IMR-90 (cell line): Measurements from ENCODE around the gene TRPM8. TPM values are rescaled to one million over a fixed set of nuclear protein-coding genes. Genes with fewer than 3 reads are reported as not detected.

Experiments
- ATAC-seq: fragments of 200-7000 bp; cut with Tn5 transposase; 2 replicates; pipeline ENCODE4 v1.9.1; 2020; ENCODE audit warnings: low read depth, mild to moderate bottlenecking, moderate library complexity
- BruUV-seq: library from RNA; stranded (reverse); fragments of 400-500 nt; replicated peaks from 2 replicates; lab custom pipeline; 2021; lab: Mats Ljungman, UMichigan
- CTCF ChIA-PET: fragments of 300-600 bp; formaldehyde crosslinking; extraction: SDS; loops from one replicate; lab custom pipeline; 2021; ENCODE audit warnings: antibody characterized with exemption; lab: Yijun Ruan, JAX
- POLR2A ChIA-PET: fragments of 300-600 bp; sonication (Branson Sonifier 250); formaldehyde crosslinking; loops from one replicate; lab custom pipeline; 2022; ENCODE audit warnings: antibody characterized with exemption; ENCODE audit not compliant: unreplicated experiment; lab: Charles Lee
- DNase-seq: peaks from one replicate; pipeline ENCODE4 v3.0.0; 2013
- H2AFZ ChIP-seq: replicated peaks from 2 replicates; pipeline ENCODE3; 2013; ENCODE audit warnings: low read length, mild to moderate bottlenecking; ENCODE audit not compliant: poor library complexity
- H2AK5ac ChIP-seq: 2 replicates; pipeline ENCODE4 v1.6.1; 2013; ENCODE audit warnings: low read depth, low read length, inconsistent platforms
- H2AK9ac ChIP-seq: replicated peaks from 2 replicates; pipeline ENCODE3; 2013; ENCODE audit warnings: mild to moderate bottlenecking, low read depth, low read length, moderate library complexity; ENCODE audit not compliant: poor library complexity
- H2BK120ac ChIP-seq: 2 replicates; pipeline ENCODE4 v1.6.1; 2013; ENCODE audit warnings: low read depth, low read length, inconsistent platforms
- H2BK15ac ChIP-seq: 3 replicates; pipeline ENCODE4 v1.6.1; 2013; ENCODE audit warnings: low read depth, low read length, inconsistent platforms
- H2BK20ac ChIP-seq: 2 replicates; pipeline ENCODE4 v1.6.1; 2013; ENCODE audit warnings: low read depth, mild to moderate bottlenecking, inconsistent platforms, low read length, moderate library complexity
- H2BK5ac ChIP-seq: 2 replicates; pipeline ENCODE4 v1.6.1; 2013; ENCODE audit warnings: mild to moderate bottlenecking, low read depth, low read length, inconsistent platforms; ENCODE audit not compliant: poor library complexity, severe bottlenecking
- H3K14ac ChIP-seq: replicated peaks from 2 replicates; pipeline ENCODE4 v1.6.1; 2013; ENCODE audit warnings: low read depth, low read length, inconsistent platforms
- H3K18ac ChIP-seq: 2 replicates; pipeline ENCODE4 v1.6.1; 2013; ENCODE audit warnings: low read depth, low read length, control low read depth
- H3K23ac ChIP-seq: 2 replicates; pipeline ENCODE4 v1.6.1; 2013; ENCODE audit warnings: low read depth, low read length, inconsistent platforms
- H3K27ac ChIP-seq: 2 replicates; pipeline ENCODE4 v1.5.1; 2013; ENCODE audit warnings: mild to moderate bottlenecking, control low read depth, low read length; ENCODE audit not compliant: insufficient read depth
- H3K27me3 ChIP-seq: 2 replicates; pipeline ENCODE4 v1.6.1; 2013; ENCODE audit warnings: low read length; ENCODE audit not compliant: control insufficient read depth, insufficient read depth
- H3K36me3 ChIP-seq: 2 replicates; pipeline ENCODE4 v1.6.1; 2013; ENCODE audit warnings: low read length, mixed read lengths; ENCODE audit not compliant: control insufficient read depth, insufficient read depth
- H3K4ac ChIP-seq: 2 replicates; pipeline ENCODE4 v1.6.1; 2013; ENCODE audit warnings: low read depth, low read length, inconsistent platforms
- H3K4me1 ChIP-seq: 2 replicates; pipeline ENCODE4 v1.6.1; 2013; ENCODE audit warnings: low read length, mixed read lengths; ENCODE audit not compliant: control insufficient read depth, insufficient read depth
- H3K4me2 ChIP-seq: 2 replicates; pipeline ENCODE4 v1.6.1; 2013; ENCODE audit warnings: low read depth, mild to moderate bottlenecking, control low read depth, low read length, moderate library complexity
- H3K4me3 ChIP-seq: 2 replicates; pipeline ENCODE4 v1.5.1; 2013; ENCODE audit warnings: low read depth, mild to moderate bottlenecking, control low read depth, low read length, moderate library complexity; ENCODE audit not compliant: insufficient read depth
- H3K56ac ChIP-seq: 2 replicates; pipeline ENCODE4 v1.6.1; 2013; ENCODE audit warnings: low read length, inconsistent platforms; ENCODE audit not compliant: insufficient read depth; ENCODE audit errors: extremely low read depth
- H3K79me1 ChIP-seq, 2 experiments: 2 replicates each; pipeline ENCODE4 v1.6.1; 2013; ENCODE audit warnings: low read length in 2 of 2, inconsistent platforms in 1 of 2, low read depth in 1 of 2
- H3K9ac ChIP-seq: 2 replicates; pipeline ENCODE4 v1.6.1; 2013; ENCODE audit warnings: low read depth, low read length, control low read depth
- H3K9me1 ChIP-seq: 2 replicates; pipeline ENCODE4 v1.6.1; 2013; ENCODE audit warnings: low read length, inconsistent platforms; ENCODE audit not compliant: insufficient read depth
- H3K9me3 ChIP-seq: 2 replicates; pipeline ENCODE4 v1.6.1; 2013; ENCODE audit warnings: low read length; ENCODE audit not compliant: control insufficient read depth, insufficient read depth
- H4K20me1 ChIP-seq: 2 replicates; pipeline ENCODE4 v1.6.1; 2013; ENCODE audit warnings: low read length, inconsistent platforms; ENCODE audit not compliant: insufficient read depth
- H4K5ac ChIP-seq: 2 replicates; pipeline ENCODE4 v1.6.1; 2013; ENCODE audit warnings: mild to moderate bottlenecking, low read depth, low read length, control low read depth
- H4K8ac ChIP-seq, 2 experiments: 2 replicates each; pipeline ENCODE4 v1.6.1; 2013; ENCODE audit warnings: low read depth in 2 of 2, low read length in 2 of 2, control low read depth in 1 of 2, inconsistent platforms in 1 of 2
- H4K91ac ChIP-seq: 2 replicates; pipeline ENCODE4 v1.6.1; 2013; ENCODE audit warnings: low read depth, low read length, inconsistent platforms; ENCODE audit not compliant: insufficient read depth
- BHLHE40 ChIP-seq: fragments of 150-350 bp; IDR thresholded peaks from 2 replicates; pipeline ENCODE4 v1.6.1; 2016; ENCODE audit warnings: mild to moderate bottlenecking, low read depth, low read length
- CHD1 ChIP-seq: IDR thresholded peaks from 2 replicates; pipeline ENCODE4 v1.6.1; 2012; ENCODE audit warnings: low read depth, low read length, improper control_type of control experiment
- CTCF ChIP-seq: conservative IDR thresholded peaks from 2 replicates; pipeline ENCODE4 v1.5.1; 2012; ENCODE audit warnings: mild to moderate bottlenecking, low read depth, low read length, improper control_type of control experiment
- POLR2A ChIP-seq: IDR thresholded peaks from 2 replicates; pipeline ENCODE4 v1.6.1; 2012; ENCODE audit warnings: mild to moderate bottlenecking, low read depth, low read length
- RFX5 ChIP-seq: IDR thresholded peaks from 2 replicates; pipeline ENCODE4 v1.8.0; 2012; ENCODE audit warnings: low read depth, mild to moderate bottlenecking, low read length, moderate library complexity
- SMC3 ChIP-seq: fragments of 150-350 bp; IDR thresholded peaks from 2 replicates; pipeline ENCODE4 v1.6.1; 2016; ENCODE audit warnings: low read depth, mild to moderate bottlenecking, antibody characterized with exemption, low read length, moderate library complexity
- USF2 ChIP-seq: fragments of 150-350 bp; IDR thresholded peaks from 2 replicates; pipeline ENCODE4 v1.6.1; 2017; ENCODE audit warnings: mild to moderate bottlenecking, antibody characterized with exemption, low read length, low read depth
- WGBS, 2 experiments: methylation state at CpG; one replicate each; pipeline versions ENCODE4 v1.1.5 to v1.1.7; 2013; ENCODE audit warnings: missing lambda C conversion rate in 2 of 2; ENCODE audit not compliant: insufficient read length in 1 of 2; ENCODE audit errors: extremely low coverage in 2 of 2; 5-methylcytosine and 5-hydroxymethylcytosine counted together
- dilution Hi-C: fragments of 300-500 bp; cut with HindIII; formaldehyde crosslinking; loops from one replicate; pipeline ENCODE4 v1.14.3; 2018; ENCODE audit warnings: low sequenced_read_pairs; ENCODE audit not compliant: unreplicated experiment
- in situ Hi-C: fragments of 300-500 bp; cut with MboI; formaldehyde crosslinking; loops from 3 replicates; pipeline ENCODE4 v1.14.3; 2019; ENCODE audit warnings: low sequenced_read_pairs, inconsistent platforms, mixed read lengths
- intact Hi-C: fragments of 100-400 bp; cut with micrococcal nuclease; formaldehyde crosslinking; loops from 2 replicates; pipeline ENCODE4 v1.10.0; 2022
- polyA plus RNA-seq, 3 experiments: library from polyadenylated mRNA; depleted of rRNA; stranded (reverse); fragments of >200 nt; gene quantifications; 2 replicates each; pipeline ENCODE4 v1.2.3, GENCODE V29; 2012; ENCODE audit warnings: low replicate concordance in 1 of 3
- total RNA-seq: library from RNA; depleted of rRNA; stranded (reverse); fragments of >200 nt; gene quantifications from 2 replicates; pipeline ENCODE4 v1.2.3, GENCODE V29; 2012

TRPM8 gene
- total and polyA plus RNA-seq, 2 of the 4 experiments (the other 2 are of a cell fraction): not detected

GRCh38 chr2:234061624-234062257, 144.6 kb downstream of the TRPM8 start:
- no CpG with 5 or more reads among the region's 6 CpGs for WGBS, 2 experiments
- Histone ChIP-seq H2BK120ac (no peak overlapping the region), H3K23ac (no peak overlapping the region), H3K4ac (no peak overlapping the region), H2BK20ac (no peak overlapping the region), H3K9me3 (0 out of 2 replicates have a peak, but pooled peaks cover 2% of the 10 kb centered on the region), H3K79me1 (no peaks in the 10 kb centered on the region), H4K91ac (no peak overlapping the region), H2AFZ (no peak overlapping the region), H3K9me1 (no peaks in the 10 kb centered on the region), H3K56ac (no peak overlapping the region), H3K36me3 (no peaks in the 10 kb centered on the region), H3K18ac (no peak overlapping the region), H4K20me1 (no peaks in the 10 kb centered on the region), H3K4me3 (no peak overlapping the region), H2AK5ac (no peak overlapping the region), H4K5ac (no peak overlapping the region), H2AK9ac (no peak overlapping the region), H3K9ac (no peak overlapping the region), H4K8ac (no peak overlapping the region), H3K27ac (no peak overlapping the region), H3K14ac (no peak overlapping the region), H2BK5ac (no peak overlapping the region), H3K27me3 (peaks cover 22% of the 10 kb centered on the region), H2BK15ac (no peak overlapping the region), H3K4me2 (no peak overlapping the region), H3K4me1 (no peaks in the 10 kb centered on the region)
- no peak for ATAC-seq
- TF ChIP-seq CHD1: no peak
- TF ChIP-seq SMC3: no peak
- no peak for TF ChIP-seq CTCF
- no peak for TF ChIP-seq BHLHE40
- no peak for TF ChIP-seq RFX5
- no peak for TF ChIP-seq USF2
- no peak for TF ChIP-seq POLR2A
- dilution Hi-C loops: no loop called here
- ChIA-PET CTCF (no interaction called here), POLR2A (no interaction called here)
- DNase-seq: no peak
- in situ Hi-C loops: no loop called here
- intact Hi-C loops: no loop called here
- no TSS peak for BruUV-seq
